Measurements from ENCODE around the gene FBXL17.

GRCh38 chr5:107821288-107821687 is 560.6 kb downstream of the FBXL17 start:
- TF ChIP-seq POLR2AphosphoS5 (IDR thresholded peaks at IDR 0.05), result no peak
- no peak for TF ChIP-seq CTCF (IDR thresholded peaks at IDR 0.05)
- TF ChIP-seq POLR2A (IDR thresholded peaks at IDR 0.05; ENCODE audit: low read depth), result no peak
- no peak for TF ChIP-seq EP300 (IDR thresholded peaks at IDR 0.05)

Data from esophagus muscularis mucosa (tissue), 4 donors.